ENCODE results near the gene DEDD2. TPM values are rescaled to one million over a fixed set of nuclear protein-coding genes. Genes with fewer than 3 reads are reported as not detected.
A peak's percentile ranks its signal among the peaks of the same experiment; 100 is the strongest.

Gene DEDD2
- total RNA-seq, 3 donors from 2014 or later (not counting 1 experiment from before 2014, with no cell fraction given) = 83.2 to 110 (median 83.7) TPM

DNA sequence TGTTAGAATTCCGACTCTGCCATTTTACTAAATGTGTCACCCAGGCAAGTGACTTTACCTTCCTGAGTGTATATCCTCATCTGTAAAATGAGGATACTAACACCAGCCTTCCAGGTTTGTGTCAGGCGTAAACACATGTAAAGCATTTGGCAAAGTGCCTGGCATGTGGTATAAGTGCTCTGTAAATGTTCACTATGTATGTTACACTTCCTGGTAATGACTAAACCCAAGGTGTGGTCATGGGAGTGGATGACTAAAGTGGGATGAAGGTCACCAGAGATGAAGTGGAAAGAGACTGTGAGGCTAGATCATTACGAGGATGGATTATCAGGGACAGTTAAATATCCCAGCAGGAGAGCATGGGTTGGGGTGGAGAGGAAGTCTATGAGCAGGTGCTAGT lies 25.6 kb downstream of the DEDD2 start:
- no peak overlapping the region for H3K4me3 ChIP-seq (ENCODE audit: low read length)
- peaks cover 23% of the 10 kb centered on the region for H3K4me1 ChIP-seq (ENCODE audit: control insufficient read depth, insufficient read depth, low read length)
- DNase-seq (peak in 1 of 2 donors; percentile 42), ATAC-seq (no peak)
- peaks cover 7% of the 10 kb centered on the region for H3K36me3 ChIP-seq (ENCODE audit: control insufficient read depth, insufficient read depth, low read length)
- H3K27ac Mint-ChIP-seq = peak overlapping the region in 1 of 2 donors; percentile 3
- peaks cover 31 to 38% of the 10 kb centered on the region in 2 donors for H3K4me1 Mint-ChIP-seq
- H3K9me3 ChIP-seq (ENCODE audit: control insufficient read depth, insufficient read depth, low read length) = peaks cover 3% of the 10 kb centered on the region
- H3K9me3 Mint-ChIP-seq = peaks cover 0 to 2% of the 10 kb centered on the region in 2 donors
- no peaks in the 10 kb centered on the region for H3K27me3 ChIP-seq (ENCODE audit: control insufficient read depth, insufficient read depth, low read length)
- no peaks in the 10 kb centered on the region for H3K36me3 Mint-ChIP-seq
- WGBS (ENCODE audit: insufficient coverage) = 78% methylated on average over 3 of the region's 3 CpGs
- H3K4me3 Mint-ChIP-seq = no peak overlapping the region
- TF ChIP-seq, protein P1, sequence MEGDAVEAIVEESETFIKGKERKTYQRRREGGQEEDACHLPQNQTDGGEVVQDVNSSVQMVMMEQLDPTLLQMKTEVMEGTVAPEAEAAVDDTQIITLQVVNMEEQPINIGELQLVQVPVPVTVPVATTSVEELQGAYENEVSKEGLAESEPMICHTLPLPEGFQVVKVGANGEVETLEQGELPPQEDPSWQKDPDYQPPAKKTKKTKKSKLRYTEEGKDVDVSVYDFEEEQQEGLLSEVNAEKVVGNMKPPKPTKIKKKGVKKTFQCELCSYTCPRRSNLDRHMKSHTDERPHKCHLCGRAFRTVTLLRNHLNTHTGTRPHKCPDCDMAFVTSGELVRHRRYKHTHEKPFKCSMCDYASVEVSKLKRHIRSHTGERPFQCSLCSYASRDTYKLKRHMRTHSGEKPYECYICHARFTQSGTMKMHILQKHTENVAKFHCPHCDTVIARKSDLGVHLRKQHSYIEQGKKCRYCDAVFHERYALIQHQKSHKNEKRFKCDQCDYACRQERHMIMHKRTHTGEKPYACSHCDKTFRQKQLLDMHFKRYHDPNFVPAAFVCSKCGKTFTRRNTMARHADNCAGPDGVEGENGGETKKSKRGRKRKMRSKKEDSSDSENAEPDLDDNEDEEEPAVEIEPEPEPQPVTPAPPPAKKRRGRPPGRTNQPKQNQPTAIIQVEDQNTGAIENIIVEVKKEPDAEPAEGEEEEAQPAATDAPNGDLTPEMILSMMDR (IDR thresholded peaks at IDR 0.05) = no peak
- H3K27me3 Mint-ChIP-seq (ENCODE audit: low read depth in 2 of 2) = no peaks in the 10 kb centered on the region
- no peak overlapping the region for H3K27ac ChIP-seq (ENCODE audit: low read length)
- intact Hi-C loops (cut with micrococcal nuclease) = no loop called here

DNA sequence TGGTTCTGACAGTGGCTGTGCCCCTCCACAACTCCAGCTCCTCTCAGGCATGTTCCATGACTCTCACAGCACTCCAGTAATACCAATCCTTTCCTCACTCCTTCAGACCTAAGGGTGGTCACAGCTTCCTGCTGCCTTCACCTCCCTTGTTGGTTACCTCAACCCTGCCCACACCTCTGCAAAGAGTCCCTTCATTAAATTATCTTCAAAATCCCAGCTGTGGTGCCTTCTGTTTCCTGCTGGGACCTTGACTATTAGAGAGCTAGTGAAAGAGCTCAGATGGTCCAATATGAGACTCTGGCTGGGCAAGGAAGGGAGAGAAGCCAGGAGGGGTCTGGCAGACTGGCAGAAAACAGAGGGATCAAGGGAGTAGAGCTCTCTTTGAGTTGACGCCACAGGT lies 26.1 kb downstream of the DEDD2 start:
- Histone ChIP-seq H3K4me1 (ENCODE audit: control insufficient read depth, insufficient read depth, low read length) (peaks cover 18% of the 10 kb centered on the region), H3K9me3 (ENCODE audit: control insufficient read depth, insufficient read depth, low read length) (peaks cover 3% of the 10 kb centered on the region), H3K27me3 (ENCODE audit: control insufficient read depth, insufficient read depth, low read length) (no peaks in the 10 kb centered on the region), H3K27ac (ENCODE audit: low read length) (no peak overlapping the region), H3K36me3 (ENCODE audit: control insufficient read depth, insufficient read depth, low read length) (peaks cover 3% of the 10 kb centered on the region), H3K4me3 (ENCODE audit: low read length) (no peak overlapping the region)
- peaks cover 0 to 2% of the 10 kb centered on the region in 2 donors for H3K9me3 Mint-ChIP-seq
- no peak for DNase-seq
- no peaks in the 10 kb centered on the region for H3K36me3 Mint-ChIP-seq
- H3K4me1 Mint-ChIP-seq = peaks cover 31 to 35% of the 10 kb centered on the region in 2 donors
- no peak overlapping the region for H3K27ac Mint-ChIP-seq
- TF ChIP-seq, protein P1 (IDR thresholded peaks at IDR 0.05) = no peak
- no peaks in the 10 kb centered on the region for H3K27me3 Mint-ChIP-seq (ENCODE audit: low read depth in 2 of 2)
- WGBS (ENCODE audit: insufficient coverage) = 98% methylated on average over 1 of the region's 1 CpG
- no peak overlapping the region for H3K4me3 Mint-ChIP-seq
- no peak for ATAC-seq
- intact Hi-C loops (cut with micrococcal nuclease) = no loop called here

DNA sequence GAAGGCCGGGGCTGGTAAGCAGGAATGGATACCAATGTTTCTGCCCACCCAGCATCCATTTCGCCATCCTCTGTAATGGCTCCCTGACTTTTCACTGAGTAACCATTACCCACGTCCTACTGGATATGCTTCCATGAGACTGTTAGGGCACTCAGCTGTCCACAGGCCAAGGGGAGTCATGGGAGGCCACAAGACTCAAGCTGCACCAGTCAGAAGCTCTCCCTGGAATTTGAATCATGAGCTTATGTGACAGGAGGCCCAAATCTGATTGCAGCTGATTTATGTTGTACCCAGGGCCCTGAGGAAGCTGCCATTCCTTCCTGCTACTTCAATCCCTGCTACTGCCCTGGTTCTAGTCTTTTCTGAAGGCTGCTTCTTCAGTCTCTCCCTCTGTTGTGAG lies 28.3 kb downstream of the DEDD2 start:
- intact Hi-C loops (cut with micrococcal nuclease) = no loop called here
- Mint-ChIP-seq H3K36me3 (no peaks in the 10 kb centered on the region), H3K4me3 (no peak overlapping the region), H3K9me3 (peaks cover 0 to 2% of the 10 kb centered on the region in 2 donors), H3K27me3 (ENCODE audit: low read depth in 2 of 2) (no peaks in the 10 kb centered on the region), H3K4me1 (peaks cover 45% of the 10 kb centered on the region in 2 donors), H3K27ac (no peak overlapping the region)
- DNase-seq (no peak), ATAC-seq (no peak)
- 89% methylated on average over 3 of the region's 3 CpGs for WGBS (ENCODE audit: insufficient coverage)
- H3K4me3 ChIP-seq (ENCODE audit: low read length) = no peak overlapping the region
- H3K36me3 ChIP-seq (ENCODE audit: control insufficient read depth, insufficient read depth, low read length) = no peaks in the 10 kb centered on the region
- no peak overlapping the region for H3K27ac ChIP-seq (ENCODE audit: low read length)
- TF ChIP-seq, protein P1 (IDR thresholded peaks at IDR 0.05) = no peak
- H3K27me3 ChIP-seq (ENCODE audit: control insufficient read depth, insufficient read depth, low read length) = no peaks in the 10 kb centered on the region
- H3K4me1 ChIP-seq (ENCODE audit: control insufficient read depth, insufficient read depth, low read length) = peaks cover 24% of the 10 kb centered on the region
- H3K9me3 ChIP-seq (ENCODE audit: control insufficient read depth, insufficient read depth, low read length) = peaks cover 3% of the 10 kb centered on the region

DNA sequence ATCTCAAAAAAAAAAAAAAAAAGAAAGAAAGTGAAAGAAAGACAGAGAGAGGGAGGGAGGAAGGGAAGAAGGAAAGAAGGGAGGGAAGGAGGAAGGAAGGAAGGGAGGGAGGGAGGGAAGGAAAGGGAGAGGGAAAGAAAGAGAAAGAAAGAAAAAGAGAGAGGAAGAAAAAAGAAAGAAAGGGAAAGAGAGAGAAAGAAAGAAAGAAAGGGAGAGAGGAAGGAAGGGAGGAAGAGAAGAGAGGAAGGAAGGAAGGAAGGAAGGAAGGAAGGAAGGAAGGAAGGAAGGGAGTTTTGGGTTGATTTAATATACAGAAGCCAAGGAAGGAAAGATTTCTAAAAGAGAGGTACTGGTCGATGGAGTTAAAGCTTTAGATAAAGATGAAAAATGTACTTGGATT lies 28.8 kb downstream of the DEDD2 start:
- intact Hi-C loops (cut with micrococcal nuclease) = no loop called here
- H3K4me1 Mint-ChIP-seq = peaks cover 43 to 46% of the 10 kb centered on the region in 2 donors
- no peaks in the 10 kb centered on the region for H3K27me3 ChIP-seq (ENCODE audit: control insufficient read depth, insufficient read depth, low read length)
- no peak overlapping the region for H3K4me3 ChIP-seq (ENCODE audit: low read length)
- H3K27me3 Mint-ChIP-seq (ENCODE audit: low read depth in 2 of 2) = no peaks in the 10 kb centered on the region
- H3K4me1 ChIP-seq (ENCODE audit: control insufficient read depth, insufficient read depth, low read length) = peaks cover 28% of the 10 kb centered on the region
- 89% methylated on average over 1 of the region's 1 CpG for WGBS (ENCODE audit: insufficient coverage)
- TF ChIP-seq, protein P1 (IDR thresholded peaks at IDR 0.05) = no peak
- no peaks in the 10 kb centered on the region for H3K36me3 Mint-ChIP-seq
- H3K27ac ChIP-seq (ENCODE audit: low read length) = no peak overlapping the region
- H3K9me3 ChIP-seq (ENCODE audit: control insufficient read depth, insufficient read depth, low read length) = peaks cover 3% of the 10 kb centered on the region
- no peak overlapping the region for H3K4me3 Mint-ChIP-seq
- DNase-seq = no peak
- ATAC-seq = no peak
- no peaks in the 10 kb centered on the region for H3K36me3 ChIP-seq (ENCODE audit: control insufficient read depth, insufficient read depth, low read length)
- H3K27ac Mint-ChIP-seq = no peak overlapping the region
- H3K9me3 Mint-ChIP-seq = peaks cover 0 to 2% of the 10 kb centered on the region in 2 donors

Measured in natural killer cell (primary cell).